GM12875 (cell line): ENCODE results near the gene CYP2C18.
"Not testable (repeated sequence)": the region's sequence is repeated elsewhere in the genome, so short reads cannot be mapped to it uniquely, and the experiment has no call there.

Experiments used
- H3K4me3 ChIP-seq: one replicate; pipeline ENCODE4 v1.5.1; 2011; ENCODE audit warnings: low read depth, low read length, control low read depth
- CTCF ChIP-seq: IDR thresholded peaks from 2 replicates; pipeline ENCODE4 v1.5.1; 2011; ENCODE audit warnings: low read depth, mild to moderate bottlenecking, control low read depth, inconsistent platforms, low read length, moderate library complexity, borderline replicate concordance; ENCODE audit not compliant: insufficient read depth

CYP2C18 gene

GRCh38 chr10:94666391-94667102 is 17.0 kb upstream of the CYP2C18 start:
- no peak overlapping the region for H3K4me3 ChIP-seq
- TF ChIP-seq CTCF = no peak

GRCh38 chr10:94673614-94674321 is 9.8 kb upstream of the CYP2C18 start:
- no peak for TF ChIP-seq CTCF
- no peak overlapping the region for H3K4me3 ChIP-seq

GRCh38 chr10:94676496-94676895 is 7.0 kb upstream of the CYP2C18 start:
- TF ChIP-seq CTCF = no peak
- H3K4me3 ChIP-seq = no peak overlapping the region

- TF ChIP-seq CTCF = peak; percentile 33; the same call in 1 of the 2 replicates
- H3K4me3 ChIP-seq = no peak overlapping the region
Observed at GRCh38 chr10:94677691-94678090, 5.8 kb upstream of the CYP2C18 start.

GRCh38 chr10:94678475-94678874 is 5.1 kb upstream of the CYP2C18 start:
- TF ChIP-seq CTCF = no peak

GRCh38 chr10:94680544-94680943 is 3.0 kb upstream of the CYP2C18 start:
- TF ChIP-seq CTCF = no peak
- no peak overlapping the region for H3K4me3 ChIP-seq

More at GRCh38 chr10:94678475-94678874, 5.1 kb upstream of the CYP2C18 start:
- no peak overlapping the region for H3K4me3 ChIP-seq

- not testable (repeated sequence) for H3K4me3 ChIP-seq
Observed at GRCh38 chr10:94682636-94683035, 893 bp upstream of the CYP2C18 start.
